IPS-18c (cell line): Measurements from ENCODE around the gene SLC35F3.

Experiments used
- H3K4me3 ChIP-seq: 2 replicates; pipeline ENCODE4 v1.7.0; 2013; ENCODE audit warnings: low read depth, mild to moderate bottlenecking, low read length, moderate library complexity; ENCODE audit not compliant: insufficient read depth
- H3K9me3 ChIP-seq: one replicate; pipeline ENCODE4 v1.6.1; 2013; ENCODE audit warnings: mild to moderate bottlenecking, low read length, moderate library complexity; ENCODE audit not compliant: control insufficient read depth, insufficient read depth

The SLC35F3 gene

GRCh38 chr1:233946724-233947123, 42.2 kb downstream of the SLC35F3 start:
- H3K9me3 ChIP-seq = no peaks in the 10 kb centered on the region
- H3K4me3 ChIP-seq = no peak overlapping the region

DNA sequence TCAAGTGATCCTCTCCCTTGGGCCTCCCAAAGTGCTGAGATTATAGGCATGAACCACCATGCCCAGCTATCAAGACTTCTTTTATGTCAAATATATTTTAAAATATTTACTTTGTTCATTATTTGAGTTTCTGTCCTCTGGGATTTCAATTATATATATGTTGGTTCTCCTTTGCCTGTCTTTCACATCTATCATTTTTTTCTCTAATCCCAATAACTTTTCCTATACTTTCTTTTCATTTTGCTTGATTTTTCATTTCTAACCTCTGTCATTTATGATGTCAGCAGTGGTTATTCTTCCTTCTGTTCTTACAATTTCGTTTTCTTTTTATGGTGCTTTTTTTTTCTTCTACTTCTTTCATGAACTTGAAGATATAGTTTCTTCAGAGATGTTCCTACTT, 47.3 kb downstream of the SLC35F3 start:
- no peak overlapping the region for H3K4me3 ChIP-seq
- H3K9me3 ChIP-seq = no peaks in the 10 kb centered on the region

DNA sequence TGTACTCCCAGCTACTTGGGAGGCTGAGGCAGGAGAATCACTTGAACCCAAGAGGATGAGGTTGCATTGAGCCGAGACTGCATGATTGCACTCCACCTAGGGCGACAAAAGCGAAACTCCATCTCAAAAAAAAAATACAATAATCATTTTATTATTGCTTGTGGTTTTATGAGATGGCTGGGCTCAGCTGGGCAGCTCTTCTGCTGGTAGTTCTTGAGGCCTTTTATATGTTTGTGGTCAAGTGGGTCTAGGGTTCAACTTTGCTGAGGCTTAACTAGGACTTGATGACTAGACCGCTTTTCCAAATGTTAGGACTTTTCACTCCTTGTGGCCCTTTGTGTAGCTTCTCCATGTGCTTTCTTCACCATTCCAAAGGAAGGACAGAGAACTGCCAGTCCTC, 53.2 kb downstream of the SLC35F3 start:
- no peaks in the 10 kb centered on the region for H3K9me3 ChIP-seq
- no peak overlapping the region for H3K4me3 ChIP-seq

GRCh38 chr1:233959102-233959501, 54.6 kb downstream of the SLC35F3 start:
- Histone ChIP-seq H3K4me3 (no peak overlapping the region), H3K9me3 (no peaks in the 10 kb centered on the region)

DNA sequence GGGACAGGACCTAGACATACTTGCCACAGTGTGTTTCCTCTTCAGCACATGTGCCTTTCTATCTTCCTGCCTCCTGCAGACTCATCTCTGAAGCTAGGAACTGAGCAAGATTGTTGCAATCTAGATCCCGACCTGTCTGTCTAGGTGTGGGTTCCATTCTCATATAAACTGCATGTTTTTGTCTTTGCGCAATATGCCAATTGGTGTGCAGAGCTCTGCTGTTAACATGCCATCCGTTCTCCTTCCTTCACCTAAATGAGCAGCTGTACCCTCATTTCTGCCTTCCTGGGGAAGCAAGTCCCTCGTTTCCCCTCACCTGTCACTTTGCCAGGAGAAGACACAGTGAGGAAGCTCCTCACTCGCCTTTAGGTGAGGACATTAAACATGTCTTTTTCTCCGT, 55.5 kb downstream of the SLC35F3 start:
- Histone ChIP-seq H3K4me3 (no peak overlapping the region), H3K9me3 (no peaks in the 10 kb centered on the region)

DNA sequence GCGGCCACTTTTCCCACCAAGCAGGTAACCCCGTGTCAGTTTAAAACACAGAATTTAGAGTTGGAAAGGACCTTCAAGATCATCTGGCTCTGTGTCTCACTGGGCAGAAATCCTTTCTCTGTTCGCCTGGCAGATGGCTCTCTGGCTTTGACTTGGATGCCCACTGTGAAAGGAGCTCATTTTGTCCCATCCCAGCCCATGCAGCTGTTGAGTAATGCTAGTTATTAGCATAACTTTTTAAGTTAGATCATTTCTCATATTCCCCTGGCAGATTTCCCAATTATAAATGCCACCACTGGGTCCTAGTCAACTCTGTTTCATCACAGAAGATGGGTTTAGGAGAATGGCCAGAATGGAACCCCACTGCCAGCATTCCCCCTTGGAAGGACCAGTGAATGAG, 55.9 kb downstream of the SLC35F3 start:
- no peaks in the 10 kb centered on the region for H3K9me3 ChIP-seq

DNA sequence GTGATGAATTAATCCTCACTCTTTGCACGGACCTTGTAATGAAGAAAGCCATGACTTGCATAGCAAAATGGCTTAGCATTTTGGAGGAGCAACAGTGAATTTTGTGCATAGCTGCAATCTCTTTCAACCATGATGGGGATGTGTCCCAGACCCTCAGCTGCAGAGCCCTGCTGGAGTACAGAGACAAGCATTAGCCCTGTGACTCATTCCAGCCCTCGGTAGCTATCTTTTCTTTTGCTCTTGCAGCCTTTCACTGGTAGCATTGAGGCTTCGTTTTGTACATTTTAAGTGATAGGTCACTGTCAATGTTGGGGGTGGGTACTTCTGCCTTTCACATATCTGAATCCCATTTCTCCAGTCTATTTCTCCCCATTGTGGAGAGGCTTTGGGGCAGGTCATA, 58.4 kb downstream of the SLC35F3 start:
- Histone ChIP-seq H3K9me3 (no peaks in the 10 kb centered on the region), H3K4me3 (no peak overlapping the region)

More for the DNA sequence above, 55.9 kb downstream of the SLC35F3 start:
- no peak overlapping the region for H3K4me3 ChIP-seq

GRCh38 chr1:233965856-233966255, 61.4 kb downstream of the SLC35F3 start:
- H3K4me3 ChIP-seq = no peak overlapping the region
- no peaks in the 10 kb centered on the region for H3K9me3 ChIP-seq

DNA sequence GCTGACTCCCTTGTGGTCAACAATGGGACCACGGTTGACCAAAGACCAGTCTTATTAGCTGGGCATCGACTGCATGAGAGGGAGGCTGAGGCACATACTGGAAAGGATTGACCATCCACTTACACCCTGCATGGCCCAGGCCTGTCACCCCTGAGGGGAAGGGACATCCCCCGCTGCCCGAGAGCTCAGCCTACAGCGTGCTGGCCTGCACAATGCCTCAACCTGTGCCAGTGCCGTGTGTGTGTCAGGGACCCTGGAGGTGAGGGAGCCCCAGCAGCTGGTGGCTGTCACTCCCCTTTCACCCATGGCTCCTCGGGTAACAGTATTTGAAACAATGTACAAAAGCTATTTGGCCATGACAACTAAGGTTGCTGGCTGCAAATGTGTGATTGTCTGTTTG, 67.3 kb downstream of the SLC35F3 start:
- Histone ChIP-seq H3K4me3 (no peak overlapping the region), H3K9me3 (no peaks in the 10 kb centered on the region)

DNA sequence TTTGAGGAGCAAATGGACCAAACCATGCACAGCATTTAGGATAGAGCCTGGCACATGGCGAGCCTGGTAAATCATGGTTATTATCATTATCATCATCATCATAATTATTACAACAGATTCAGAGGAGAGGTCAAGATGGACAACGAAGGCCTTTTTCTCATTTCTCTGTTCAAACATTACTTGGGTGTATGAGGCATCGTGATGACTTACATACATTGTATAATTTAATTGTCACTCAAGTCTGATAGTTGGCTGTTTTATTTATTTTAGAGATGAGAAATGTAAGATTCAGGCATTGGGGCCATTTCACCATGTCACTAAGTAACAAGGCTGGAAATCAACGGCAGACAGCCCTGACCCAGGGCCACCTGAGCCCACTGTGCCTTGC, 68.1 kb downstream of the SLC35F3 start:
- no peak overlapping the region for H3K4me3 ChIP-seq
- no peaks in the 10 kb centered on the region for H3K9me3 ChIP-seq

- no peaks in the 10 kb centered on the region for H3K9me3 ChIP-seq
Observed at GRCh38 chr1:233972951-233973635, 68.6 kb downstream of the SLC35F3 start.

GRCh38 chr1:233975486-233975885, 71.0 kb downstream of the SLC35F3 start:
- no peaks in the 10 kb centered on the region for H3K9me3 ChIP-seq
- H3K4me3 ChIP-seq = no peak overlapping the region

More at GRCh38 chr1:233972951-233973635, 68.6 kb downstream of the SLC35F3 start:
- H3K4me3 ChIP-seq = no peak overlapping the region

DNA sequence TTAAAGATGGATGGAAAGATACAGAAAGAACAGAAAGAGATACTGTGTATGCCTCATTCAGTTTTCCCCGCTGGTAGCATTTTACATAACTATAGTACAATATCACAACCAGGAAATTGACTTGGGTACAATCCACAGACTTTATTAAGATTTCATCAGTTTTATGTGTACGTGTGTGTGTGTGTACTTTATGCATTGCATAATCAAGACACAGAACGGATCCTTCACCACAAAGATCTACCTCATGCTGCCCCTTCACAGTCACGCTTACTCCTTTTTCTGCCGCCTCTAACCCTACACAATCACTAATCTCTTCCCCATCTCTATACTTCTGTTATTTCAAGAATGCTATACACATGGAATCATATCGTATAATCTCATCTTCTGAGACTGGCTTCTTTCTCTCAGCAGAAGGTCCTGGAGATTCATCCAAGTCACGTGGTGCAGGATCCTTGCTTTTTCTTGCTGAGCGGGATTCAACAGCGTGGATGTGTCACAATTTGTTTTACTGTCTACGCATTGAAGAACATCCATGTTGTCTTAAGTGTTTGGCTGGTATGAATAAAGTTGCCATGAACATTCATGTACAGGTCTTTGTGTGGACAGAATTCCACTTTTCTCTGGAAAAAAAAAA, 76.7 kb downstream of the SLC35F3 start:
- H3K9me3 ChIP-seq = no peaks in the 10 kb centered on the region
- no peak overlapping the region for H3K4me3 ChIP-seq

- Histone ChIP-seq H3K9me3 (no peaks in the 10 kb centered on the region), H3K4me3 (no peak overlapping the region)
Observed at GRCh38 chr1:233982827-233983518, 78.5 kb downstream of the SLC35F3 start.

DNA sequence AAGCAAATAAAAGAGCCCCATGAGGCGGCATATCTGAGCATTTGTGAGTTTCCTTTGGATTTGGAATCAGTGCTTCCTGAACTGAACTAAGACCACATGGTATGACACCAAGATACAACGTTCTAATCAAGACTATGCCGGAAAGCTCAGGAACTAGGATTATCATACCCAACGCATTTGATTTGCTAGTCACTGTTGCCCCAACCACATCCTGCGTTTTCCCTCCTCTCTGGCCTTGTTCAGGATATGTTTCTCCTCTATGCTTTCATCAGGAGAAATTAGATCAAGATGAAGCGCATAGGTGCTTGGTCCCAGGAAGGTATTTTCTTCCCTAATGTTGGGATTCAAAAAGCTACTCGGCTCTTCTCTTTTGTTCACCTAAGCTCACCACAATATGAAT, 79.3 kb downstream of the SLC35F3 start:
- Histone ChIP-seq H3K4me3 (no peak overlapping the region), H3K9me3 (no peaks in the 10 kb centered on the region)

DNA sequence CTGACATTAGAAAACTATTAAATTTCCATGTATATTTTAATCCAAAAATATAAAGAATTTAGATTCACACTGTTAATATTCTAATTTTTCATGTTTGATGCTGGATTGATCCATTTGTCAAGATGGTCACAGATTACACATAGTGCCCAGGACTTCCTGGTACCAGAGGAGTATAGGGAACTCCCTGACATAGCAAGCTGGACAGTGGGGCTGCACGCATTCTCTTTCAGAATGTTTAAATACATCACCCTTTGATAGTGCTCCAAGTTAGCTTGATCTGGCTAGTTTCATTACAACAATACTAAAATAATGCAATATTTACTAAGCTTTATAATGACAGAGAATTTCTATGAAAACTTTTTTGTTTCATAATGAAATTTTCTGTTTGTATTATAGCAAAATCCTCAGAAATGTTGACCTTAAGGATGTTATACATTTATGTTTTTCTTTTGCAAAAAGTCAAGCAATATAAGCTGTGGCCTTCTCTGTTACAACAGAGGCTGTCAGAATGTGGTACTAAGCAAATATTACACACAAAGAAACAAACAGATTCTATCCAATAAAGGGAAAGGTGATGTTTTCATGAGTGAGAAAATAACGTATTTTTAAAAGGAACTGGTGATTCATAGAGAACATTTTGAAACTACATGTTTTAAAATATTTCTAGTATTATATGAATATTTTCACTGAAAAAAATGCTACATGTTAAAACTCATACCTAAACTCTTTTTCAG, 84.7 kb downstream of the SLC35F3 start:
- Histone ChIP-seq H3K9me3 (no peaks in the 10 kb centered on the region), H3K4me3 (no peak overlapping the region)

- Histone ChIP-seq H3K4me3 (no peak overlapping the region), H3K9me3 (no peaks in the 10 kb centered on the region)
Observed at GRCh38 chr1:233990486-233990885, 86.0 kb downstream of the SLC35F3 start.

DNA sequence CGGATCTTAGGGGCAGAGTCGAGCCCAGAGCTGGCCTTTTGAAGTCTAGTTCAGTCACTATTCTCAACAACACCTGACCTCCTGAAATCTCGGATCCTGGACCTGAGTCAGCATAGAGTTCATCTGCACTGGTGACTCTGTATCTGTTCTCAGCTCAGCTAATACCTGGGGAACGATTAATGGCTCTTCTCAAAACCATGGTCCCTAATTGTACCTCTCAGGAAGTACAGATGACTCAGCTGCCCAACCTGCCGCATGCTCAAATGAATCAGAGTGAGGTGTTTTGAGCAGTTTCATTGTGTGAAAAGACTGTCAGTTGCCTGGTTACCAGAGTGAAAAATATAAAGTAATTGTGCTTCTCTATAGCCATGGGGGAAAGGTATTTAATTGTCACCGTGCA, 89.2 kb downstream of the SLC35F3 start:
- Histone ChIP-seq H3K4me3 (no peak overlapping the region), H3K9me3 (no peaks in the 10 kb centered on the region)
